Natural killer cell (primary cell): ENCODE results near the gene PPP5C. TPM values are rescaled to one million over a fixed set of nuclear protein-coding genes. Genes with fewer than 3 reads are reported as not detected.
"Not testable (repeated sequence)": the region's sequence is repeated elsewhere in the genome, so short reads cannot be mapped to it uniquely, and the experiment has no call there.

ENCODE experiments used
- ATAC-seq, 3 donors: fragments of 150-1000 bp in 2 of 3; fragments of 200-7000 bp in 1 of 3; cut with Tn5 transposase; 1 replicate in 1 of 3; 2 replicates in 2 of 3; pipeline ENCODE4 v1.10.0; 2021; ENCODE audit warnings: mild to moderate bottlenecking in 2 of 3, moderate library complexity in 2 of 3
- DNase-seq, 2 donors: peaks; one replicate each; pipeline versions ENCODE4 v3.0.0 to v3.0.0-alpha.2; 2013 to 2021; ENCODE audit warnings: mixed read lengths in 1 of 2
- H3K27ac ChIP-seq: one replicate; pipeline ENCODE4 v1.5.1; 2013; ENCODE audit warnings: mild to moderate bottlenecking, low read length
- H3K27me3 ChIP-seq: one replicate; pipeline ENCODE4 v1.6.1; 2013; ENCODE audit warnings: low read length; ENCODE audit not compliant: control insufficient read depth, insufficient read depth
- H3K36me3 ChIP-seq: one replicate; pipeline ENCODE4 v1.6.1; 2013; ENCODE audit warnings: low read length; ENCODE audit not compliant: control insufficient read depth, insufficient read depth
- H3K4me1 ChIP-seq: one replicate; pipeline ENCODE4 v1.6.1; 2013; ENCODE audit warnings: low read length; ENCODE audit not compliant: control insufficient read depth, insufficient read depth
- H3K4me3 ChIP-seq: one replicate; pipeline ENCODE4 v1.5.1; 2013; ENCODE audit warnings: low read length
- H3K9me3 ChIP-seq: one replicate; pipeline ENCODE4 v1.6.1; 2013; ENCODE audit warnings: low read length; ENCODE audit not compliant: control insufficient read depth, insufficient read depth
- H3K27ac Mint-ChIP-seq, 2 donors: one replicate each; pipeline ENCODE4 v1.8.0; 2022; ENCODE audit warnings: mild to moderate bottlenecking in 2 of 2, mixed read lengths in 2 of 2, moderate library complexity in 1 of 2
- H3K27me3 Mint-ChIP-seq, 2 donors: one replicate each; pipeline ENCODE4 v1.8.0; 2022; ENCODE audit warnings: low read depth in 2 of 2, mixed read lengths in 2 of 2
- H3K36me3 Mint-ChIP-seq: one replicate; pipeline ENCODE4 v1.8.0; 2022; ENCODE audit warnings: mixed read lengths
- H3K4me1 Mint-ChIP-seq, 2 donors: one replicate each; pipeline ENCODE4 v1.8.0; 2022; ENCODE audit warnings: mixed read lengths in 2 of 2
- H3K4me3 Mint-ChIP-seq: one replicate; pipeline ENCODE4 v1.8.0; 2022; ENCODE audit warnings: mild to moderate bottlenecking, moderate library complexity, mixed read lengths
- H3K9me3 Mint-ChIP-seq, 2 donors: one replicate each; pipeline ENCODE4 v1.8.0; 2022; ENCODE audit warnings: mixed read lengths in 2 of 2
- WGBS: methylation state at CpG from one replicate; pipeline ENCODE4 v1.1.7; 2013; ENCODE audit warnings: missing lambda C conversion rate; ENCODE audit not compliant: insufficient coverage; 5-methylcytosine and 5-hydroxymethylcytosine counted together
- intact Hi-C: fragments of 100-400 bp; cut with micrococcal nuclease; formaldehyde crosslinking; loops from one replicate; pipeline ENCODE4 v1.14.2; 2022
- total RNA-seq, 4 donors: library from RNA; stranded (reverse); fragments of 120-200 nt in 1 of 4; gene quantifications; one replicate each; pipeline versions ENCODE4 v1.2.3 to v1.2.4, GENCODE V29; 2013 to 2022
- TF ChIP-seq, protein P1 (sequence below): fragments of 200-600 bp; IDR thresholded peaks from one replicate; pipeline ENCODE4 v1.8.0; 2022; ENCODE audit warnings: antibody characterized with exemption

Gene PPP5C
- total RNA-seq, 3 donors from 2014 or later (not counting 1 experiment from before 2014, with no cell fraction given): 95.4 to 106 (median 98.4) TPM

DNA sequence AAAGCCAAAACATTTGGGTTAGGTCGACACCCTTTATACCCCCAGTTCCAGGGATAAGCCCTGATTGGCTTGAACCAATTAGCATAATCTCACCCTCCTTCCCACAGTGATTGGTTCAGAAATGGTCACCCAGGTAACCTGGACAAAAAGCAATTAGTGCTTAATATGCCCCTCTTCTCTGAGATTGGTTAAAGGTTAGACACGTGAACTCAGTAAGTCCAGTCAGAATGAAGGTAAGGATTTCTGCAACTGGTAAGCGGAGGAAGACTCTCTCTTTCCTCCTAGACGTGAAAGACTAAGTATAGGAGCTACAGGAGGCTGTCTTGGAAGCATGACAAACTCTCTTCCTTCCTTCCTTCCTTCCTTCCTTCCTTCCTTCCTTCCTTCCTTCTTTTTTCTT lies 83.1 kb downstream of the PPP5C start:
- intact Hi-C loops: no loop called here
- peak overlapping the region in 1 of 2 donors; percentile 91 for H3K27ac Mint-ChIP-seq
- H3K27me3 Mint-ChIP-seq: peaks cover 42 to 44% of the 10 kb centered on the region in 2 donors
- no peak overlapping the region for H3K4me3 Mint-ChIP-seq
- no peak for ATAC-seq
- WGBS: 96% methylated on average over 1 of the region's 4 CpGs
- H3K9me3 ChIP-seq: no peaks in the 10 kb centered on the region
- TF ChIP-seq, protein P1, sequence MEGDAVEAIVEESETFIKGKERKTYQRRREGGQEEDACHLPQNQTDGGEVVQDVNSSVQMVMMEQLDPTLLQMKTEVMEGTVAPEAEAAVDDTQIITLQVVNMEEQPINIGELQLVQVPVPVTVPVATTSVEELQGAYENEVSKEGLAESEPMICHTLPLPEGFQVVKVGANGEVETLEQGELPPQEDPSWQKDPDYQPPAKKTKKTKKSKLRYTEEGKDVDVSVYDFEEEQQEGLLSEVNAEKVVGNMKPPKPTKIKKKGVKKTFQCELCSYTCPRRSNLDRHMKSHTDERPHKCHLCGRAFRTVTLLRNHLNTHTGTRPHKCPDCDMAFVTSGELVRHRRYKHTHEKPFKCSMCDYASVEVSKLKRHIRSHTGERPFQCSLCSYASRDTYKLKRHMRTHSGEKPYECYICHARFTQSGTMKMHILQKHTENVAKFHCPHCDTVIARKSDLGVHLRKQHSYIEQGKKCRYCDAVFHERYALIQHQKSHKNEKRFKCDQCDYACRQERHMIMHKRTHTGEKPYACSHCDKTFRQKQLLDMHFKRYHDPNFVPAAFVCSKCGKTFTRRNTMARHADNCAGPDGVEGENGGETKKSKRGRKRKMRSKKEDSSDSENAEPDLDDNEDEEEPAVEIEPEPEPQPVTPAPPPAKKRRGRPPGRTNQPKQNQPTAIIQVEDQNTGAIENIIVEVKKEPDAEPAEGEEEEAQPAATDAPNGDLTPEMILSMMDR: no peak
- DNase-seq: no peak
- peaks cover 29 to 42% of the 10 kb centered on the region in 2 donors for H3K4me1 Mint-ChIP-seq
- H3K4me1 ChIP-seq: peaks cover 21% of the 10 kb centered on the region
- H3K36me3 Mint-ChIP-seq: no peaks in the 10 kb centered on the region
- no peak overlapping the region for H3K27ac ChIP-seq
- no peaks in the 10 kb centered on the region for H3K36me3 ChIP-seq
- no peaks in the 10 kb centered on the region for H3K9me3 Mint-ChIP-seq
- H3K27me3 ChIP-seq: peaks cover 27% of the 10 kb centered on the region
- no peak overlapping the region for H3K4me3 ChIP-seq

DNA sequence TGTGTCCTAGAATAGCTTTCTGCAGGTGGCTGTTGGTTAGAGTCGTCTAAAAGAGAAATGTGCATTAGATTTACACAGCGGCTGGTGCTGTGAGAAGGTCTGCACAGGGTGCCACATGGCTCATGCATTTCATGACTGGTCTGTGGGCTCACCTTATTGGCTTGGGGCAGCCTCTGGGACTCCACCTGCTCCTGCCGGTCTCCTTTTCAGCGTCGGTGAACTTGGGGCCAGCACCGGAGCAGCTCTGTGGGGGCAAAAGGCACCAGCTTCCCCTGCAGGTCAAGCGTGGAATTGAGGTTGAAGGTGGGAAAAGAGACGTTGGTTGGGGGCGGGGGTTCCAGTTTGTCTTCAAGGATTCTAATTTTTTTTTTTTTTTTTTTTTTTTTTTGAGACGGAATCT lies 84.9 kb downstream of the PPP5C start:
- Mint-ChIP-seq H3K4me1 (peaks cover 25 to 34% of the 10 kb centered on the region in 2 donors), H3K36me3 (no peaks in the 10 kb centered on the region), H3K9me3 (no peaks in the 10 kb centered on the region), H3K27ac (no peak overlapping the region), H3K4me3 (no peak overlapping the region), H3K27me3 (peaks cover 34 to 35% of the 10 kb centered on the region in 2 donors)
- no peak overlapping the region for H3K27ac ChIP-seq
- no peak overlapping the region for H3K4me3 ChIP-seq
- TF ChIP-seq, protein P1: no peak
- WGBS: 37% methylated on average over 9 of the region's 10 CpGs
- no peaks in the 10 kb centered on the region for H3K9me3 ChIP-seq
- no peaks in the 10 kb centered on the region for H3K36me3 ChIP-seq
- DNase-seq: no peak
- peaks cover 17% of the 10 kb centered on the region for H3K27me3 ChIP-seq
- peaks cover 13% of the 10 kb centered on the region for H3K4me1 ChIP-seq
- intact Hi-C loops: no loop called here
- peak in 1 of 3 donors; percentile 27 for ATAC-seq

DNA sequence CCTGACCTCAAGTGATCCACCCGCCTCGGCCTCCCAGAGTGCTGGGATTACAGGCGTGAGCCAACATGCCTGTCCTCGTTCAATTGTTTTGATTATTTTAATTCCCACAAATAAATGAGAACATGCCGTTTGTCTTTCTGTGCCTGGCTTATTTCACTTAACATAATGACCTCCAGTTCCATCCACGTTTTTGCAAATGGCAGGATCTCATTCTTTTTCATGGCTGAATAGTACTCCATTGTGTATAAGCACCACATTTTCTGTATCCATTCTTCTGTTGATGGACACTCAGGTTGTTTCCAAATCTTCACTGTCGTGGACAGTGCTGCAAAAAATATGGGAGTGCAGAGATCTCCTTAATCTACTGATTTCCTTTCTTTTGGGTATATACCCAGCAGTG lies 86.6 kb downstream of the PPP5C start:
- H3K4me1 Mint-ChIP-seq: peaks cover 10 to 17% of the 10 kb centered on the region in 2 donors
- H3K4me3 ChIP-seq, H3K9me3 Mint-ChIP-seq, H3K9me3 ChIP-seq, H3K4me1 ChIP-seq, H3K4me3 Mint-ChIP-seq, ATAC-seq, H3K27ac ChIP-seq, H3K36me3 Mint-ChIP-seq, H3K27me3 ChIP-seq, H3K27ac Mint-ChIP-seq, DNase-seq, H3K36me3 ChIP-seq, intact Hi-C loops: not testable (repeated sequence)
- peaks cover 19 to 22% of the 10 kb centered on the region in 2 donors for H3K27me3 Mint-ChIP-seq
- WGBS: 78% methylated on average over 7 of the region's 7 CpGs

DNA sequence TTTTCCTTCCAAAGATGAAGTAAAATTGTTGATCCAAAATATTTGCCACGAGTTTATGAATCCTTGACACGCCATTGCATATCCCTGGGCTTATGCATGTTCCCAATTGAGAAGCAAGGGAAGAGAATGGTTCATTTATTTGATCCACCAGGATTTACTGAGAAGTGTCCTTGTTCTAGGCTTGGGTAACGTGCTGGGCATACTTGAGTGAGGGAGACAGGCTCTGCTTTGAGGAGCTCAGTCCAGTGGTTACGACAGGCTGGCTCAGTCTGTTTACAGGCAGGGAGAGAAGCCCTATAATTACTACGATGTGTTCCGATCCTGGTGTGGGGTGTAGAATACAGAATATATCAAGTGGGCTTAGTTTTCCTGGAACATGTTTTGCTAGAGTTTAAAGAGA lies 88.1 kb downstream of the PPP5C start:
- peaks cover 2% of the 10 kb centered on the region for H3K27me3 ChIP-seq
- Mint-ChIP-seq H3K27me3 (peaks cover 14% of the 10 kb centered on the region in 2 donors), H3K36me3 (no peaks in the 10 kb centered on the region), H3K9me3 (no peaks in the 10 kb centered on the region), H3K4me1 (peaks cover 0 to 5% of the 10 kb centered on the region in 2 donors), H3K4me3 (no peak overlapping the region), H3K27ac (no peak overlapping the region)
- H3K27ac ChIP-seq: no peak overlapping the region
- H3K4me1 ChIP-seq: no peaks in the 10 kb centered on the region
- ATAC-seq (no peak), DNase-seq (no peak)
- TF ChIP-seq, protein P1: no peak
- intact Hi-C loops: no loop called here
- no peaks in the 10 kb centered on the region for H3K36me3 ChIP-seq
- H3K9me3 ChIP-seq: no peaks in the 10 kb centered on the region
- WGBS: 70% methylated on average over 6 of the region's 6 CpGs
- no peak overlapping the region for H3K4me3 ChIP-seq

DNA sequence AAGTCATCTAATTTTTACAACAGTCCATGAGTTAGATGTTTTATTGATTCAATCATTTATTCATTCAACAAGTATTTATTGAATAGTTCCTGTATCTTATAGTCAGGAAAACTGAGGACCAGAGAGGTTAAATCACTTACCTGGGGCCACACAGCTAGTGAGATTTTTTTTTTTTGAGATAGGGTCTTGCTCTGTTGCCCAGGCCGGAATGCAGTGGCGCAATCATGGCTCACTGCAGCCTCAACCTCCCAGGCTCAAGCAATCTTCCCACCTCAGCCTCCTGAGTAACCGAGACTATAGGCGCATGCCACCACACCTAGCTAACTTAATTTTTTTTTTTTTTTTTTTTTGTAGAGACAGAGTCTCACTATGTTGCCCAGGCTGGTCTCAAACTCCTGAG lies 88.8 kb downstream of the PPP5C start:
- H3K4me3 ChIP-seq, H3K9me3 Mint-ChIP-seq, ATAC-seq, H3K27ac Mint-ChIP-seq, DNase-seq, H3K4me1 Mint-ChIP-seq, H3K36me3 Mint-ChIP-seq, H3K9me3 ChIP-seq, H3K36me3 ChIP-seq, H3K27ac ChIP-seq, intact Hi-C loops, H3K27me3 ChIP-seq, H3K4me1 ChIP-seq, H3K4me3 Mint-ChIP-seq: not testable (repeated sequence)
- peaks cover 7 to 14% of the 10 kb centered on the region in 2 donors for H3K27me3 Mint-ChIP-seq
- WGBS: 100% methylated on average over 4 of the region's 4 CpGs
